ENCODE results near the gene TENT4B. TPM values are rescaled to one million over a fixed set of nuclear protein-coding genes. Genes with fewer than 3 reads are reported as not detected.

Gene TENT4B
- total RNA-seq, 1 donor from 2014 or later, result 19.8 TPM

GRCh38 chr16:50188619-50189136 is 35.6 kb downstream of the TENT4B start:
- Mint-ChIP-seq H3K27ac (no peak overlapping the region), H3K9me3 (no peaks in the 10 kb centered on the region), H3K4me1 (ENCODE audit: low read depth) (peaks cover 10% of the 10 kb centered on the region), H3K27me3 (ENCODE audit: insufficient read depth) (no peaks in the 10 kb centered on the region), H3K4me3 (no peak overlapping the region), H3K36me3 (ENCODE audit: low read depth) (peaks cover 5% of the 10 kb centered on the region)
- intact Hi-C loops (cut with micrococcal nuclease), result no loop called here
- DNase-seq (ENCODE audit: low spot score), result no peak

- no peak overlapping the region for H3K4me3 Mint-ChIP-seq
- H3K4me1 Mint-ChIP-seq (ENCODE audit: low read depth), result peaks cover 15% of the 10 kb centered on the region
- H3K36me3 Mint-ChIP-seq (ENCODE audit: low read depth), result peaks cover 5% of the 10 kb centered on the region
- intact Hi-C loops (cut with micrococcal nuclease), result no loop called here
- DNase-seq (ENCODE audit: low spot score), result no peak
- no peak overlapping the region for H3K27ac Mint-ChIP-seq
- no peaks in the 10 kb centered on the region for H3K27me3 Mint-ChIP-seq (ENCODE audit: insufficient read depth)
- H3K9me3 Mint-ChIP-seq, result no peaks in the 10 kb centered on the region
Observed at GRCh38 chr16:50190292-50190691, 37.2 kb downstream of the TENT4B start.

GRCh38 chr16:50192386-50193050 is 39.4 kb downstream of the TENT4B start:
- H3K4me3 Mint-ChIP-seq, result no peak overlapping the region
- H3K4me1 Mint-ChIP-seq (ENCODE audit: low read depth), result peaks cover 38% of the 10 kb centered on the region
- intact Hi-C loops (cut with micrococcal nuclease), result no loop called here
- no peaks in the 10 kb centered on the region for H3K9me3 Mint-ChIP-seq
- no peak overlapping the region for H3K27ac Mint-ChIP-seq
- DNase-seq (ENCODE audit: low spot score), result no peak
- H3K27me3 Mint-ChIP-seq (ENCODE audit: insufficient read depth), result no peaks in the 10 kb centered on the region
- no peaks in the 10 kb centered on the region for H3K36me3 Mint-ChIP-seq (ENCODE audit: low read depth)

- Mint-ChIP-seq H3K27ac (no peak overlapping the region), H3K36me3 (ENCODE audit: low read depth) (no peaks in the 10 kb centered on the region), H3K4me3 (no peak overlapping the region), H3K27me3 (ENCODE audit: insufficient read depth) (no peaks in the 10 kb centered on the region), H3K9me3 (no peaks in the 10 kb centered on the region), H3K4me1 (ENCODE audit: low read depth) (peaks cover 40% of the 10 kb centered on the region)
- DNase-seq (ENCODE audit: low spot score), result no peak
- intact Hi-C loops (cut with micrococcal nuclease), result no loop called here
Observed at GRCh38 chr16:50193594-50193993, 40.5 kb downstream of the TENT4B start.

- DNase-seq (ENCODE audit: low spot score), result no peak
- Mint-ChIP-seq H3K27me3 (ENCODE audit: insufficient read depth) (no peaks in the 10 kb centered on the region), H3K36me3 (ENCODE audit: low read depth) (peaks cover 3% of the 10 kb centered on the region), H3K4me1 (ENCODE audit: low read depth) (peaks cover 55% of the 10 kb centered on the region), H3K27ac (no peak overlapping the region), H3K9me3 (no peaks in the 10 kb centered on the region), H3K4me3 (no peak overlapping the region)
- intact Hi-C loops (cut with micrococcal nuclease), result no loop called here
Observed at GRCh38 chr16:50195276-50195675, 42.2 kb downstream of the TENT4B start.

GRCh38 chr16:50195756-50196155 is 42.6 kb downstream of the TENT4B start:
- intact Hi-C loops (cut with micrococcal nuclease), result loop anchor here (2.0 kb wide), 1 partner anchor 33 kb away; no protein-coding TSS in a partner anchor
- H3K4me1 Mint-ChIP-seq (ENCODE audit: low read depth), result peaks cover 55% of the 10 kb centered on the region
- no peak for DNase-seq (ENCODE audit: low spot score)

GRCh38 chr16:50197582-50197981 is 44.5 kb downstream of the TENT4B start:
- Mint-ChIP-seq H3K36me3 (ENCODE audit: low read depth) (peaks cover 3% of the 10 kb centered on the region), H3K27ac (no peak overlapping the region), H3K4me3 (no peak overlapping the region), H3K9me3 (no peaks in the 10 kb centered on the region), H3K4me1 (ENCODE audit: low read depth) (peaks cover 59% of the 10 kb centered on the region), H3K27me3 (ENCODE audit: insufficient read depth) (no peaks in the 10 kb centered on the region)
- intact Hi-C loops (cut with micrococcal nuclease), result loop anchor here (2.0 kb wide), 1 partner anchor 35 kb away; no protein-coding TSS in a partner anchor
- DNase-seq (ENCODE audit: low spot score), result no peak

More at GRCh38 chr16:50195756-50196155, 42.6 kb downstream of the TENT4B start:
- peaks cover 3% of the 10 kb centered on the region for H3K36me3 Mint-ChIP-seq (ENCODE audit: low read depth)
- H3K9me3 Mint-ChIP-seq, result no peaks in the 10 kb centered on the region
- no peak overlapping the region for H3K4me3 Mint-ChIP-seq
- H3K27ac Mint-ChIP-seq, result no peak overlapping the region
- H3K27me3 Mint-ChIP-seq (ENCODE audit: insufficient read depth), result no peaks in the 10 kb centered on the region

GRCh38 chr16:50198802-50199403 is 45.8 kb downstream of the TENT4B start:
- Mint-ChIP-seq H3K27me3 (ENCODE audit: insufficient read depth) (no peaks in the 10 kb centered on the region), H3K4me3 (no peak overlapping the region), H3K27ac (peak overlapping the region; percentile 44), H3K4me1 (ENCODE audit: low read depth) (peaks cover 62% of the 10 kb centered on the region), H3K9me3 (no peaks in the 10 kb centered on the region), H3K36me3 (ENCODE audit: low read depth) (peaks cover 3% of the 10 kb centered on the region)
- intact Hi-C loops (cut with micrococcal nuclease), result no loop called here
- DNase-seq (ENCODE audit: low spot score), result no peak

GRCh38 chr16:50201787-50202186 is 48.7 kb downstream of the TENT4B start:
- peaks cover 36% of the 10 kb centered on the region for H3K4me1 Mint-ChIP-seq (ENCODE audit: low read depth)
- peaks cover 3% of the 10 kb centered on the region for H3K36me3 Mint-ChIP-seq (ENCODE audit: low read depth)
- H3K27me3 Mint-ChIP-seq (ENCODE audit: insufficient read depth), result no peaks in the 10 kb centered on the region
- intact Hi-C loops (cut with micrococcal nuclease), result no loop called here
- no peak overlapping the region for H3K27ac Mint-ChIP-seq
- H3K4me3 Mint-ChIP-seq, result no peak overlapping the region
- no peak for DNase-seq (ENCODE audit: low spot score)
- no peaks in the 10 kb centered on the region for H3K9me3 Mint-ChIP-seq

GRCh38 chr16:50202926-50203624 is 50.0 kb downstream of the TENT4B start:
- DNase-seq (ENCODE audit: low spot score), result no peak
- H3K4me1 Mint-ChIP-seq (ENCODE audit: low read depth), result peaks cover 26% of the 10 kb centered on the region
- peaks cover 3% of the 10 kb centered on the region for H3K36me3 Mint-ChIP-seq (ENCODE audit: low read depth)
- intact Hi-C loops (cut with micrococcal nuclease), result no loop called here
- H3K27me3 Mint-ChIP-seq (ENCODE audit: insufficient read depth), result no peaks in the 10 kb centered on the region
- H3K27ac Mint-ChIP-seq, result no peak overlapping the region
- no peak overlapping the region for H3K4me3 Mint-ChIP-seq
- H3K9me3 Mint-ChIP-seq, result no peaks in the 10 kb centered on the region

GRCh38 chr16:50203681-50204080 is 50.6 kb downstream of the TENT4B start:
- Mint-ChIP-seq H3K4me3 (no peak overlapping the region), H3K36me3 (ENCODE audit: low read depth) (peaks cover 3% of the 10 kb centered on the region), H3K9me3 (no peaks in the 10 kb centered on the region), H3K27ac (no peak overlapping the region), H3K27me3 (ENCODE audit: insufficient read depth) (no peaks in the 10 kb centered on the region), H3K4me1 (ENCODE audit: low read depth) (peaks cover 26% of the 10 kb centered on the region)
- no peak for DNase-seq (ENCODE audit: low spot score)
- intact Hi-C loops (cut with micrococcal nuclease), result no loop called here

GRCh38 chr16:50204453-50205108 is 51.5 kb downstream of the TENT4B start:
- H3K9me3 Mint-ChIP-seq, result no peaks in the 10 kb centered on the region
- no peak overlapping the region for H3K27ac Mint-ChIP-seq
- no peak overlapping the region for H3K4me3 Mint-ChIP-seq
- intact Hi-C loops (cut with micrococcal nuclease), result no loop called here
- DNase-seq (ENCODE audit: low spot score), result no peak
- H3K4me1 Mint-ChIP-seq (ENCODE audit: low read depth), result peaks cover 17% of the 10 kb centered on the region
- no peaks in the 10 kb centered on the region for H3K36me3 Mint-ChIP-seq (ENCODE audit: low read depth)
- H3K27me3 Mint-ChIP-seq (ENCODE audit: insufficient read depth), result no peaks in the 10 kb centered on the region
